Left lobe of liver (tissue), 2 donors: ENCODE measurements around the gene SEC24D. TPM values are rescaled to one million over a fixed set of nuclear protein-coding genes. Genes with fewer than 3 reads are reported as not detected.
"Not testable (repeated sequence)": the region's sequence is repeated elsewhere in the genome, so short reads cannot be mapped to it uniquely, and the experiment has no call there.

Experiments
- ATAC-seq: fragments of 200-7000 bp; cut with Tn5 transposase; one replicate; pipeline ENCODE4 v1.9.1; 2020; ENCODE audit warnings: mild to moderate bottlenecking, moderate library complexity
- DNase-seq: peaks from one replicate; pipeline ENCODE4 v3.0.0-alpha.2; 2020; ENCODE audit warnings: low spot score
- total RNA-seq: library from RNA; stranded (reverse); gene quantifications from one replicate; pipeline ENCODE4 v1.2.1, GENCODE V29; 2021
- donor health status: DM: no; HTN: no; CAD: no; lungs with moderate emphysema.
- donor health status: DM: no; HTN: yes; CAD: no.

Gene SEC24D
- total RNA-seq, 1 donor from 2014 or later = 59.1 TPM

- DNase-seq = no peak
- ATAC-seq = peak; percentile 53
Measured at GRCh38 chr4:118811832-118812231, 24.1 kb downstream of the SEC24D start.

GRCh38 chr4:118810991-118811764 lies 24.7 kb downstream of the SEC24D start:
- ATAC-seq = peak; percentile 33
- no peak for DNase-seq

GRCh38 chr4:118807659-118808058 lies 28.3 kb downstream of the SEC24D start:
- no peak for ATAC-seq
- no peak for DNase-seq

GRCh38 chr4:118803253-118803652 lies 32.7 kb downstream of the SEC24D start:
- no peak for ATAC-seq
- no peak for DNase-seq

- DNase-seq (no peak), ATAC-seq (peak; percentile 89)
Measured at GRCh38 chr4:118801895-118802575, 33.9 kb downstream of the SEC24D start.

GRCh38 chr4:118799231-118799942 lies 36.5 kb downstream of the SEC24D start:
- DNase-seq (no peak), ATAC-seq (no peak)

- ATAC-seq (no peak), DNase-seq (no peak)
Measured at GRCh38 chr4:118798658-118799057, 37.3 kb downstream of the SEC24D start.

- no peak for ATAC-seq
Measured at GRCh38 chr4:118797558-118798142, 38.3 kb downstream of the SEC24D start.

GRCh38 chr4:118791690-118792446 lies 44.1 kb downstream of the SEC24D start:
- not testable (repeated sequence) for ATAC-seq, DNase-seq

More at GRCh38 chr4:118797558-118798142, 38.3 kb downstream of the SEC24D start:
- DNase-seq = no peak

GRCh38 chr4:118790544-118790943 lies 45.4 kb downstream of the SEC24D start:
- DNase-seq = no peak
- no peak for ATAC-seq

- no peak for DNase-seq
- no peak for ATAC-seq
Measured at GRCh38 chr4:118788911-118789310, 47.0 kb downstream of the SEC24D start.

- ATAC-seq (no peak), DNase-seq (no peak)
Measured at GRCh38 chr4:118787844-118788380, 48.0 kb downstream of the SEC24D start.

- DNase-seq = no peak
- ATAC-seq = no peak
Measured at GRCh38 chr4:118784776-118785175, 51.1 kb downstream of the SEC24D start.

- no peak for ATAC-seq
- no peak for DNase-seq
Measured at GRCh38 chr4:118783887-118784286, 52.0 kb downstream of the SEC24D start.

- not testable (repeated sequence) for ATAC-seq, DNase-seq
Measured at GRCh38 chr4:118782886-118783285, 53.0 kb downstream of the SEC24D start.

- not testable (repeated sequence) for DNase-seq, ATAC-seq
Measured at GRCh38 chr4:118777649-118778048, 58.3 kb downstream of the SEC24D start.

- not testable (repeated sequence) for DNase-seq, ATAC-seq
Measured at GRCh38 chr4:118776955-118777640, 58.8 kb downstream of the SEC24D start.

GRCh38 chr4:118776157-118776954 lies 59.6 kb downstream of the SEC24D start:
- DNase-seq (no peak), ATAC-seq (peak; percentile 48)

- no peak for ATAC-seq
- no peak for DNase-seq
Measured at GRCh38 chr4:118775405-118775804, 60.5 kb downstream of the SEC24D start.
